ENCODE results near the gene KRTAP25-1.

KRTAP25-1 gene

DNA sequence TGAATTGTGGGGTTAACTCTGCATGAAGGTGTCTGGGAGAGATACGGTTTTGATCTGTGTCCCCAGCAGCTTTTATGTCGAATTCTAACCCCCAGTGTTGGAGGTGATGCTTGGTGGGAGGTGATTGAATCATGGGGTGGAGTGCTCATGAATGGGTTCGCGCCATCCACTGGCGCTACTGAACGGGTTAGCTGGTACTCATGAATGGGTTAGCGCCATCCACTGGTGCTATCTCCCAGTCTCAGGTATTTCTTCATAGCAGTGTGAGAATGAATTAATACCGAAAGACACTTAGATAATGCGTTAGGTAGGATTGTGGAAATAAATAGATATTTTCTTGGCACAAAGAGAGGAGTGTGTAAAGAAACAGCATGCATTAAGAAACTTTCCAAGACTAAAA, 40.5 kb downstream of the KRTAP25-1 start:
- no peaks in the 10 kb centered on the region for H3K27me3 ChIP-seq
- H3K36me3 ChIP-seq: no peaks in the 10 kb centered on the region
- TF ChIP-seq, protein P1, sequence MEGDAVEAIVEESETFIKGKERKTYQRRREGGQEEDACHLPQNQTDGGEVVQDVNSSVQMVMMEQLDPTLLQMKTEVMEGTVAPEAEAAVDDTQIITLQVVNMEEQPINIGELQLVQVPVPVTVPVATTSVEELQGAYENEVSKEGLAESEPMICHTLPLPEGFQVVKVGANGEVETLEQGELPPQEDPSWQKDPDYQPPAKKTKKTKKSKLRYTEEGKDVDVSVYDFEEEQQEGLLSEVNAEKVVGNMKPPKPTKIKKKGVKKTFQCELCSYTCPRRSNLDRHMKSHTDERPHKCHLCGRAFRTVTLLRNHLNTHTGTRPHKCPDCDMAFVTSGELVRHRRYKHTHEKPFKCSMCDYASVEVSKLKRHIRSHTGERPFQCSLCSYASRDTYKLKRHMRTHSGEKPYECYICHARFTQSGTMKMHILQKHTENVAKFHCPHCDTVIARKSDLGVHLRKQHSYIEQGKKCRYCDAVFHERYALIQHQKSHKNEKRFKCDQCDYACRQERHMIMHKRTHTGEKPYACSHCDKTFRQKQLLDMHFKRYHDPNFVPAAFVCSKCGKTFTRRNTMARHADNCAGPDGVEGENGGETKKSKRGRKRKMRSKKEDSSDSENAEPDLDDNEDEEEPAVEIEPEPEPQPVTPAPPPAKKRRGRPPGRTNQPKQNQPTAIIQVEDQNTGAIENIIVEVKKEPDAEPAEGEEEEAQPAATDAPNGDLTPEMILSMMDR (IDR thresholded peaks at IDR 0.05; ENCODE audit: low read depth, low read length): no peak
- H3K4me1 ChIP-seq: no peaks in the 10 kb centered on the region
- H3K9me3 ChIP-seq: no peaks in the 10 kb centered on the region
- H3K4me3 ChIP-seq (ENCODE audit: low read depth, low read length): no peak overlapping the region
- DNase-seq: no peak

DNA sequence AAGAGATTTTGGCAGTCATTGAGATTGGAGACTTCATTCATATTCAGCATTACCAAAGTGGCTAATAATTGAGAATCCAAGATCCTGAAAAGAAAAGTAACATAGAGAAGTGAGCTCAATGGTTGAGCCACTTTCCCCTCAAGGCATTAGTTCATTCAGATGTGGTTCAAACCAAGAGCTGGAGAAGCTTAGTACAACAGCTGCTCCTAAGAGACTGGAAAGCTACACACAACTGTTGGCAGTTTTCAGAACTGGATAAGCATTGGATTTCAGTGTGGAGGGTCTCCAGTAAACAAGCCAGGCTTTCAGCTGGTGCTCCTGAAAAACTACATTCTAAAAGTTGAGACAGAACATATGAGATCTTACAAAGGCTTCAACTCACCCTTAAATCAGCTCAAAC, 44.3 kb downstream of the KRTAP25-1 start:
- no peaks in the 10 kb centered on the region; the same call in none of the 2 replicates for H3K9me3 ChIP-seq
- TF ChIP-seq, protein P1 (IDR thresholded peaks at IDR 0.05; ENCODE audit: low read depth, low read length): no peak
- no peak overlapping the region for H3K4me3 ChIP-seq (ENCODE audit: low read depth, low read length)
- H3K36me3 ChIP-seq: no peaks in the 10 kb centered on the region
- no peaks in the 10 kb centered on the region for H3K27me3 ChIP-seq
- no peaks in the 10 kb centered on the region for H3K4me1 ChIP-seq
- no peak for DNase-seq

DNA sequence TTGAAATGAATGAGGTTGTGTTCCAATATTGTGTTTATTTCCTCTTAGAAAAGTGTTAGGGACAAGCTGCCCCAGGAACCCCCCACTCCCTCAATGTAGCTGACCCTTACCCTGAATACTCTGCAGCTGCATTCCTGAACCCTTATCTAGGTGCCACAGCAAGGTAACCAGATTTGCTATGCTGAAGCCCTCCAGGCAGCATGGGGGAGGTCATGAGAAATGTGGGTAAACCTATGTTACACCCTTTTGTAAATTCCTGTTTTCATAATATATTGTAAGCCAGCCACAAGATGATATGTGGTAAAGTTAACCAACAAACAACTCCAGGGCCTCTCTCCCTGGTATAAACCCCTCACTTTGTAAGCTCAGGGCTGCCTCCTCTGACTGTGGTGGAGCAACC, 45.6 kb downstream of the KRTAP25-1 start:
- no peaks in the 10 kb centered on the region for H3K36me3 ChIP-seq
- no peaks in the 10 kb centered on the region; the same call in none of the 2 replicates for H3K9me3 ChIP-seq
- H3K4me3 ChIP-seq (ENCODE audit: low read depth, low read length): no peak overlapping the region
- no peak for DNase-seq
- H3K27me3 ChIP-seq: no peaks in the 10 kb centered on the region
- no peaks in the 10 kb centered on the region for H3K4me1 ChIP-seq
- TF ChIP-seq, protein P1 (IDR thresholded peaks at IDR 0.05; ENCODE audit: low read depth, low read length): no peak

DNA sequence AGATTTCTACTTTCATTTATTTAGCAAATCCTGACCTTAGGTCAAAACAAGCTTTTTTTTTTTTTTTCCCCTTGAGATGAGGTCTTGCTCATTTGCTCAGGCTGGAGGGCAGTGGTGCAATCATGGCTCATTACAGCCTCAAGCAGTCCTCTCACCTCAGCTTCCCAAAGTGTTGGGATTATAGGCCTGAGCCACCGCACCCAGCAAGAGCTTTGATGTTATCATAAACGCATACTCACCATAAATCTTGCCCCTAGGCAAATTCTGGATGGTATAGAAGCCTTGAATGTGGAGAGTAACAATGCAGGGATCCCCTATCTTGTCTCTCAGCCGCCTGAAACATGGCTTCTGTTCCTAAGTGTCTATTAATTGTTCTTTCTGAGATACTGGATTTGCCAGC, 48.7 kb downstream of the KRTAP25-1 start:
- Histone ChIP-seq H3K27me3 (no peaks in the 10 kb centered on the region), H3K9me3 (no peaks in the 10 kb centered on the region; the same call in none of the 2 replicates), H3K4me1 (no peaks in the 10 kb centered on the region), H3K36me3 (no peaks in the 10 kb centered on the region), H3K4me3 (ENCODE audit: low read depth, low read length) (no peak overlapping the region)
- DNase-seq: no peak
- TF ChIP-seq, protein P1 (IDR thresholded peaks at IDR 0.05; ENCODE audit: low read depth, low read length): no peak

Measured in BE2C (cell line).